Activated CD4-positive, alpha-beta T cell treated with anti-CD3 and anti-CD28 coated beads, Interleukin-10, Interleukin-2, amounts not matched to agents 100 ng/mL and 50 ng/mL, durations not matched to agents 16 hours and 8 hours (primary cell): ENCODE measurements around the gene RAB11FIP4.

Experiments used
- DNase-seq: peaks from one replicate; pipeline ENCODE4 v3.0.0-alpha.2; 2020

The RAB11FIP4 gene

GRCh38 chr17:31573861-31574260 is 182.4 kb downstream of the RAB11FIP4 start:
- DNase-seq = no peak

GRCh38 chr17:31574458-31574857 is 183.0 kb downstream of the RAB11FIP4 start:
- no peak for DNase-seq

- no peak for DNase-seq
Observed at GRCh38 chr17:31575043-31575442, 183.6 kb downstream of the RAB11FIP4 start.

- DNase-seq = no peak
Observed at GRCh38 chr17:31579265-31579664, 187.8 kb downstream of the RAB11FIP4 start.

GRCh38 chr17:31580316-31580705 is 188.8 kb downstream of the RAB11FIP4 start:
- DNase-seq = no peak

- DNase-seq = peak; percentile 6
Observed at GRCh38 chr17:31580706-31581490, 189.4 kb downstream of the RAB11FIP4 start.

- no peak for DNase-seq
Observed at GRCh38 chr17:31581491-31581890, 190.0 kb downstream of the RAB11FIP4 start.

- DNase-seq = no peak
Observed at GRCh38 chr17:31582151-31582907, 190.9 kb downstream of the RAB11FIP4 start.

GRCh38 chr17:31583772-31584356 is 192.4 kb downstream of the RAB11FIP4 start:
- no peak for DNase-seq

- DNase-seq = no peak
Observed at GRCh38 chr17:31584438-31585279, 193.2 kb downstream of the RAB11FIP4 start.

- no peak for DNase-seq
Observed at GRCh38 chr17:31585280-31585630, 193.8 kb downstream of the RAB11FIP4 start.

- DNase-seq = no peak
Observed at GRCh38 chr17:31586946-31587345, 195.5 kb downstream of the RAB11FIP4 start.

GRCh38 chr17:31587462-31587861 is 196.0 kb downstream of the RAB11FIP4 start:
- no peak for DNase-seq
